Measurements from ENCODE around the gene PHKG2. TPM values are rescaled to one million over a fixed set of nuclear protein-coding genes. Genes with fewer than 3 reads are reported as not detected.

Gene PHKG2
- total and polyA plus RNA-seq, 4 donors, result 12.2 to 37.4 (median 31.7) TPM

DNA sequence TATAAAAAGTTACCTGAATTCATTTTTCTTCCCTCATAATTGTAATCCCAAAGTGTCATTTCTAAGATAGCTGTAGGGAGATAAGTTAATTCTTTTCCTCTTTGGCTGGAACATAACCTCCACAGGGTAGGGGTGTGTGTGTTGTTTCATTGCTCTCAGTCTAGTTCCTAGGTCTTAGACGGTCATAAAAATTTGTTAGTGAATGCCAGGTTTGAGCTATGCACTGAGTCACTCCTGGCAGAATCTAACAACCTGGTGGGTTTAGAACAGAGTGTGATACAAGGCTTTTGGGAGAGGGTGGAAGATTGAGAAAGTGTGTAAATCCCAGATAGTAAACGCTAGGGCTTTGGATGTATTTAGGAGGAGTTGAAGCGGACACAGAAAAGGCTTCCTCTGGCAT, 894 bp upstream of the PHKG2 start:
- Histone ChIP-seq H3K36me3 (ENCODE audit: control insufficient read depth in 4 of 4, insufficient read depth in 4 of 4, low read length in 4 of 4) (peaks cover 3 to 16% (median 10%) of the 10 kb centered on the region in 4 donors), H3K9ac (ENCODE audit: insufficient read depth in 1 of 2, low read length in 2 of 2) (peak overlapping the region; percentile 26 to 75), H3K27ac (ENCODE audit: low read depth in 1 of 2, low read length in 1 of 2) (peak overlapping the region; percentile 83 to 93), H3K4me3 (no peak overlapping the region), H3K27me3 (ENCODE audit: control insufficient read depth in 3 of 3, insufficient read depth in 3 of 3, low read length in 2 of 3) (no peaks in the 10 kb centered on the region), H3K9me3 (ENCODE audit: control insufficient read depth in 4 of 4, insufficient read depth in 3 of 4, low read length in 3 of 4) (no peaks in the 10 kb centered on the region), H3K4me1 (ENCODE audit: control insufficient read depth in 5 of 5, insufficient read depth in 5 of 5, low read length in 5 of 5) (peaks cover 0 to 5% (median 3%) of the 10 kb centered on the region in 5 donors)
- 48 to 57% methylated on average over 3 of the region's 3 CpGs for WGBS, 2 donors
- no peak for TF ChIP-seq CTCF (IDR thresholded peaks at IDR 0.05; ENCODE audit: control extremely low read depth, extremely low read depth)
- ATAC-seq (ENCODE audit: insufficient read depth, low FRiP score) (no peak), DNase-seq (no peak)

- no peak for TF ChIP-seq CTCF (IDR thresholded peaks at IDR 0.05; ENCODE audit: control extremely low read depth, extremely low read depth)
- no peak overlapping the region for H3K9ac ChIP-seq (ENCODE audit: insufficient read depth in 1 of 2, low read length in 2 of 2)
- H3K9me3 ChIP-seq (ENCODE audit: control insufficient read depth in 4 of 4, insufficient read depth in 3 of 4, low read length in 3 of 4), result no peaks in the 10 kb centered on the region
- H3K36me3 ChIP-seq (ENCODE audit: control insufficient read depth in 4 of 4, insufficient read depth in 4 of 4, low read length in 4 of 4), result peaks cover 0 to 17% (median 8%) of the 10 kb centered on the region in 4 donors
- peak overlapping the region; percentile 77 to 85 for H3K27ac ChIP-seq (ENCODE audit: low read depth in 1 of 2, low read length in 1 of 2)
- 14 to 23% methylated on average over 23 to 36 of the region's 36 CpGs for WGBS, 2 donors
- H3K4me1 ChIP-seq (ENCODE audit: control insufficient read depth in 5 of 5, insufficient read depth in 5 of 5, low read length in 5 of 5), result peaks cover 0 to 5% (median 3%) of the 10 kb centered on the region in 5 donors
- no peaks in the 10 kb centered on the region for H3K27me3 ChIP-seq (ENCODE audit: control insufficient read depth in 3 of 3, insufficient read depth in 3 of 3, low read length in 2 of 3)
- DNase-seq (peak in 1 of 3 donors; percentile 44), ATAC-seq (ENCODE audit: insufficient read depth, low FRiP score) (peak; percentile 5)
- peak overlapping the region; percentile 73 for H3K4me3 ChIP-seq
Measured at GRCh38 chr16:30748634-30749445, 615 bp downstream of the PHKG2 start.

DNA sequence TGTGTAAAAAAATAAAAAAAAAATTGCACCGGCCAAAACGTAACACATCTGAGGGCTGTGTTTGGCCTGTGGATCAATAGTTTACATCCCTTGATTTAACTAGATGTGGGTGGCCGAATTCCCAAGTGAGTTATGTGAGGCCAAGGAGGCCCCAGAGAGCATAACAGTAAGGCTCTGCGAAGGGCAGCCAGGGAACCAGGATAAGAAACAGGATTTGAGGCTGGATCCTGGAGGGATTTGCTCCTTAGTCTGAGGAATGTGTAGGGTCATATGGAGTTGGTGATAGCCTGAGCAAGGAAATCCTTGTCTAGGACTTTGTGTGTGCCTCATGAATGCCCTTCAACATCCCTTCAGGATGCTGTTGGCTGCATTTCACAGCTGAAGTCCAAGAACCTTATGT, 2.0 kb downstream of the PHKG2 start:
- no peaks in the 10 kb centered on the region for H3K9me3 ChIP-seq (ENCODE audit: control insufficient read depth in 4 of 4, insufficient read depth in 3 of 4, low read length in 3 of 4)
- no peak overlapping the region for H3K27ac ChIP-seq (ENCODE audit: low read depth in 1 of 2, low read length in 1 of 2)
- ATAC-seq (ENCODE audit: insufficient read depth, low FRiP score) (no peak), DNase-seq (no peak)
- H3K4me1 ChIP-seq (ENCODE audit: control insufficient read depth in 5 of 5, insufficient read depth in 5 of 5, low read length in 5 of 5), result peaks cover 0 to 5% (median 3%) of the 10 kb centered on the region in 5 donors
- no peaks in the 10 kb centered on the region for H3K27me3 ChIP-seq (ENCODE audit: control insufficient read depth in 3 of 3, insufficient read depth in 3 of 3, low read length in 2 of 3)
- peaks cover 0 to 22% (median 7%) of the 10 kb centered on the region in 4 donors for H3K36me3 ChIP-seq (ENCODE audit: control insufficient read depth in 4 of 4, insufficient read depth in 4 of 4, low read length in 4 of 4)
- no peak overlapping the region for H3K9ac ChIP-seq (ENCODE audit: insufficient read depth in 1 of 2, low read length in 2 of 2)
- H3K4me3 ChIP-seq, result no peak overlapping the region
- 90 to 95% methylated on average over 4 of the region's 4 CpGs for WGBS, 2 donors
- no peak for TF ChIP-seq CTCF (IDR thresholded peaks at IDR 0.05; ENCODE audit: control extremely low read depth, extremely low read depth)
